H1 (cell line): ENCODE data around the gene UBQLN4. TPM values are rescaled to one million over a fixed set of nuclear protein-coding genes. Genes with fewer than 3 reads are reported as not detected.

Experiments used
- ASH2L ChIP-seq: fragments of 200-600, 300-600 bp; sonication (generic); IDR thresholded peaks from one replicate; pipeline ENCODE4 v1.7.1; 2017; ENCODE audit warnings: low read length
- CTBP2 ChIP-seq: IDR thresholded peaks from 2 replicates; pipeline ENCODE4 v1.7.0; 2011; ENCODE audit warnings: borderline replicate concordance, mild to moderate bottlenecking, moderate library complexity, mixed read lengths, low read length; ENCODE audit not compliant: insufficient read depth, insufficient read length
- CTCF ChIP-seq, 3 experiments: IDR thresholded peaks; 1 replicate in 2 of 3; 2 replicates in 1 of 3; pipeline versions ENCODE4 v1.5.1 to v1.6.1; 2011; ENCODE audit warnings: low read length in 3 of 3, mild to moderate bottlenecking in 3 of 3, inconsistent platforms in 2 of 3, low read depth in 1 of 3, moderate library complexity in 1 of 3; ENCODE audit not compliant: insufficient read depth in 1 of 3; ENCODE audit errors: control extremely low read depth in 1 of 3
- FOSL1 ChIP-seq: IDR thresholded peaks from 2 replicates; pipeline ENCODE4 v1.6.1; 2011; ENCODE audit warnings: mild to moderate bottlenecking, low read depth, low read length, moderate library complexity; ENCODE audit not compliant: insufficient read depth
- polyA plus RNA-seq, 7 experiments: library from polyadenylated mRNA; depleted of rRNA in 3 of 7; stranded (reverse) in 5 of 7; unstranded in 2 of 7; fragments of >200 nt in 5 of 7; fragments of 200-250 nt in 2 of 7; gene quantifications; 1 replicate in 5 of 7; 2 replicates in 1 of 7; 4 replicates in 1 of 7; pipeline versions ENCODE4 v1.2.1 to v1.2.3, GENCODE V29; 2011 to 2013; ENCODE audit warnings: missing spikeins in 2 of 7, mixed read lengths in 2 of 7
- total RNA-seq: library from RNA; stranded (reverse); fragmentation: NEBNext Ultra II Directional; extraction: Animal tissue kit (Norgen Biotek cat#: 25700); gene quantifications from 2 replicates; pipeline ENCODE4 v1.2.1, GENCODE V29; 2021

Gene UBQLN4
- total and polyA plus RNA-seq, 2 of the 8 experiments (the other 6 are each of a cell fraction or from before 2014, with no cell fraction given): 37.7 to 52.0 TPM

GRCh38 chr1:156014829-156015228, 38.8 kb downstream of the UBQLN4 start (continued):
- peak; percentile 18 to 45 (median 27) for TF ChIP-seq CTCF (IDR thresholded peaks at IDR 0.05; ENCODE audit: control extremely low read depth in 1 of 3, insufficient read depth in 1 of 3, low read depth in 1 of 3, low read length in 3 of 3)
- TF ChIP-seq ASH2L: no peak
- no peak for TF ChIP-seq FOSL1
- no peak for TF ChIP-seq CTBP2
